Globus pallidus (tissue), 1 donor: ENCODE measurements around the gene UBE2J2.

Experiments used
- DNase-seq: peaks from one replicate; pipeline ENCODE4 v3.0.0-alpha.2; 2015; ENCODE audit warnings: low spot score

UBE2J2 gene

GRCh38 chr1:1309251-1310108, 35.8 kb upstream of the UBE2J2 start:
- DNase-seq, result no peak

GRCh38 chr1:1308756-1309250, 35.1 kb upstream of the UBE2J2 start:
- no peak for DNase-seq

GRCh38 chr1:1307923-1308755, 34.5 kb upstream of the UBE2J2 start, which contains the start of the genes ACAP3 and PUSL1:
Gene ACAP3, minus strand, starts transcription at chr1:1307930. Its CDS starts 115 bp downstream, at chr1:1307815.
Gene PUSL1, plus strand, starts transcription at chr1:1308597. Its CDS starts 47 bp downstream, at chr1:1308644.
- DNase-seq, result peak; percentile 88

DNA sequence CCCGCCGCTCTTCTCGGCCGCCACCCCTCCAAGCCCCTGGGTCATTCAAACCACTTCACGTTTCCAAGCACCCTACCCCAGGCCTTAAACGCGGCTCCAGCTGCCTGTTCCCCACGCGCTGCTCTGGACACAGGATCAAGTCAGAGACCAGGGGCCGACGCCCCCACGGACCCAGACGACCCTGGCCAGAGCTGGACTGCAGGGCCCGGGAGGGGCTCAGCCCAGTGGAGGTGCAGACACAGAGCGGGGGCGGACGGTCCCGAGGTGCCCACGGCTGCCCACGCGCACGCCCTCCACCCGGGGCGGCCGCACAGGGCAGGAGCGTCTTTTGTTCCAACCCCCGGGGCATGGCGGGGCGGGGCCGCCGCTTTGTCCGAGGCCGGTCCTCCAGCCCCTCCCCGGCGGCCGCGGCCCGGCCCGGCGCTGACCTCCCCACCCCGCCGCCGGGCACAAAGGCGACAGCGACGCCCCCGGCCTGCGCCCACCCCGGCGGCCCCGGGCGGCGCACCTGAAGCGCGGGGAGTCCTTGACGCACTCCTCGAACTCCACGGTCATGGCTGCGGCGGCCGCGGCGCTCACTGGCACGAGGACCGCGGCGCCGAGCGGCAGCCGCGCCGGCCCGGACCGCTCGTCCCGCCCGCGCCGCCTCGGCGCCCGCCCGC, 33.7 kb upstream of the UBE2J2 start:
- peak; percentile 39 for DNase-seq

DNA sequence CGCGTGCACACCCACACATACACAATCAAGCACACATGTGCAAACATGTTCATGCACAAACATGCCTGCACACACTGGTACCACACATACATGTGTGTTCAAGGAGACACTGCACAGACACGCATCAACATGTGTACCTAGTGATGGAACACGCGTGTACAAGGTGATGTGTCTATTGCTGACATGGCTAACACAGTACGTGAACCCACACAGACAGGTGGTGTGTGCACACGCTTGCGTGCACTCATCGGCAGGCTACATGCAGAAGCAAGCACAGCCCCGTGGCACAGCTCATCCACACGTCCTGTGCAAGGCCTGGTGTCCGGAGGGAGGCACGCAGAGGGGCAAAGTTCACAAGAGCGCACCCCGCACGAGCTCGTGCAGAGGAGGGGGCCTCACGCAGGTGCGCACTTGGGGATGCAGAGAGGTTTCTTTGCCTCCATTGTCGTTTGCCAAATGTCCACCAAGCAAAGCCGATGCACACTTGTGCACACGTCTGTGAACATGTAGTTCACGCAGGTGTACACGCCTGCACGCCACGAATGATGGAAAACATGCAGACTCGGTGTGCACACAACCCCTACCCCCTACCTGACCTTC, 33.1 kb upstream of the UBE2J2 start:
- DNase-seq, result no peak

DNA sequence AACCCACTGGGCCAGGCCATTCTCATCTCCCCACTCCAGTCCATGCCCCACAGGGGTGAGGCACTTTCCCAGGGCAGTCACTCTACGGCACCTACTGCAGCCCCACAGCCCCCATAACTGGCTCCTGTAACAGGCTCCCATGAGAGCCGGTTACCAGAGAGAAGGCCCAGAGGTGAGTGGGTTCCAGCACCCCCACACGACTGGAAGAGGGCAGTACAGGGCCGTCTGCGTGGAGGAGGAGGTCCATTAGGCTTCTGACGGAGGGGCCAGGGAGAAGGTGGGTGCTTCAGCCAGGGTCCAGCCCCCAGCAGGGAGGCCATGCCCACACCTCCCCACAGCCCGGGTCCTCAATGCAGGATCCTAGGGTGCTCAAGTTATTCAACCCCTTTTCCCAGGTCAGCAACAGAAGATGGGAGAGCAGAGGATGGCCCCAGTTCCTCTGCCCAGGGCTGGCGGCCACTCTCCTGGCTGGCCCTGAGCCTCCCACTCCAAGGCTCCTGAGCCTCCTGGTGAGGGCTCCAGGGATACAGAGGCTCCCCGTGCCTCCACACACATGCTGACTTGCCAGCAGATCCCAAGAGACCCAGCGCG, 32.5 kb upstream of the UBE2J2 start:
- DNase-seq, result no peak

GRCh38 chr1:1305300-1306069, 31.8 kb upstream of the UBE2J2 start:
- peak; percentile 56 for DNase-seq

- DNase-seq, result peak; percentile 96
Observed at GRCh38 chr1:1304331-1305299, 31.0 kb upstream of the UBE2J2 start.

DNA sequence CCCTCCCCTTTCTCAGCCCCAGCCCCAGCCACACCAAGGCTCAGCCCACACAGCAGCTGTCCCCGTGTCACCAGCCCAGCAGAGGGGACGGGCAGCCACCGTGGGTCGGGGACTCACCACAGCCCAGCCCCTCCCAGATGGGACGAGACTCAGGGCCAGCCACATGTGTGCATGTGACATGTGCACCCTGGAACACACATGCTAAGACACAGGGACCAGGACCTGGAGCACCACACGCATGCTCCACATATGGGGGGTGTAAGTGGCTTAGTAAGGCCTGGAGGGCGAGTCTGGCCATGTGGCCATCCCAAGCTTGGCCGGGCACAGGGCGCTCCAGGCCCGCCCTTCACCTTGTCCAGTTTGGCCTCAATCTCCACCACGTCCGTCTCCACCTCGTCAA, 30.1 kb upstream of the UBE2J2 start:
- DNase-seq, result no peak

- DNase-seq, result no peak
Observed at GRCh38 chr1:1302951-1303509, 29.4 kb upstream of the UBE2J2 start.

DNA sequence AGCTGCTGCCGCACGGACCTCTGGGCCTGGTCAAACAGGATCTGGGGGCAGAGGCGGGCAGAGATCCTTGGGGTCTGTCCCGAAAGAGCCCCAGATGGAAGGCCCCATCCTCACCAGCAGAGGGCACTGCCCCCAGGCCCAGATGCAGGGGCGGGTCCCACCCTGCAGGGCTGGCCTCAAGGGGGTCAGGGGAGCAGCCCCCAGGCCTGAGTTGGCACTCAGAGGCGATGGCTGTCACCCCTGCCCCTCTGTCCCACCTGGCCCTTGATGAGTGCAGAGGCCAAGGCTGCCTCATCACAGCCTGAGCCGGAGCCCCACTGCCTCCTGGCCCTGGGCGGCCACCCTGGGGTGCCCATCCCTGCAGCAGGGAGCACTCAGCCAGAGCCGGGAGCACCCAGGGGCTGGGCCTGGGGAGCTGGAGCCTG, 28.4 kb upstream of the UBE2J2 start:
- no peak for DNase-seq

DNA sequence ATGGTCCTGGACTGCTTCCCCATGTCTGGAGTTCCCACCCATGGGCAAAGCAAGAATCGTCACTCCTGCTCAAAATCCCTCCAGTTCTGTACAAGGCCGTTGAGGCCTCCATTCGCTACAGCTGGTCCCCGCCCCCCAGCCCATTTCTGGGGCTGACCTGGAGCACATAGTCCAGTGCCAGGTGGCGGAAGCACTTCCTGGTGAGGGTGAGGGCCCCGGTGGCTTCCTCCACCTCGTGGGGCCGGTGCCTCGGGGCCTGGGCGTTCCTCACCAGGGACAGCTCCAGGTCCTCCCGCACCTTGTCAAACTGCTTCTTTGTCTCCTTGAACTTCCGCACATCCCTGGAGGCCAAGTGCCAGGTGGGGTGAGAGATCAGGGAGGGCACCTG, 26.7 kb upstream of the UBE2J2 start:
- DNase-seq, result no peak

DNA sequence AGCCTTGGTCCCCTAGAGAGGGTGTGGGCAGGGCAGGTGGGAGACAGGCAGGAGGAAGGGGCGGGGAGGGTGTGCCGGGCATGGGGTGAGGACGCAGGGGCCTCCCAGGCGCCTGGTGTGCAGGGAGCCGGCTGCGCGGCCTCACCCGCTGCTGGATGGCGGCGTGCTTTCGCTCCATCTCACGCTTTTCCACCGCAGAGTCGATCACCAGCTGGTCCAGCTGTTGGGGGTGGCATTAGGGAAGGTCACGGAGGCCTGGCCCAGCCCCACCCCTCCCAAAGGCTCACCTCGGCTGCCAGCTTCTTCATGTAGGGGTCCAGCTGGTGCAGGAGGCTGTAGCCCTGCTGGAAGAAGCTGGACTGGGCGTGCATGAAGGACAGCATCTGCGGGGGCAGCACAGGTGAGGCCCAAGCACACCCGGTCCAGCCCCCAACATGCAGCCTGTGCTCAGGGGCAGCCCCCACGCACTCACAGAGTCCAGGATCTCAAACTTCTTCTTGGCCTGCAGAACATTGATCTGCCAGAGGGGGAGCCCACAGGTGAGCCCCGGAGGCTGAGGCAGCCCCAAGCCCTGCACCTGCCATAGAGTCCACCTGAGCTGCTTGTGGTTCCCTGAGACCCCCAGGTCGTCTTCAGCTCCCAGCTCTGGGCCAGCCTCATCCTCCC, 26.2 kb upstream of the UBE2J2 start:
- DNase-seq, result no peak

- peak; percentile 98 for DNase-seq
Observed at GRCh38 chr1:1298861-1299685, 25.4 kb upstream of the UBE2J2 start.

- DNase-seq, result no peak
Observed at GRCh38 chr1:1297802-1298424, 24.3 kb upstream of the UBE2J2 start.

DNA sequence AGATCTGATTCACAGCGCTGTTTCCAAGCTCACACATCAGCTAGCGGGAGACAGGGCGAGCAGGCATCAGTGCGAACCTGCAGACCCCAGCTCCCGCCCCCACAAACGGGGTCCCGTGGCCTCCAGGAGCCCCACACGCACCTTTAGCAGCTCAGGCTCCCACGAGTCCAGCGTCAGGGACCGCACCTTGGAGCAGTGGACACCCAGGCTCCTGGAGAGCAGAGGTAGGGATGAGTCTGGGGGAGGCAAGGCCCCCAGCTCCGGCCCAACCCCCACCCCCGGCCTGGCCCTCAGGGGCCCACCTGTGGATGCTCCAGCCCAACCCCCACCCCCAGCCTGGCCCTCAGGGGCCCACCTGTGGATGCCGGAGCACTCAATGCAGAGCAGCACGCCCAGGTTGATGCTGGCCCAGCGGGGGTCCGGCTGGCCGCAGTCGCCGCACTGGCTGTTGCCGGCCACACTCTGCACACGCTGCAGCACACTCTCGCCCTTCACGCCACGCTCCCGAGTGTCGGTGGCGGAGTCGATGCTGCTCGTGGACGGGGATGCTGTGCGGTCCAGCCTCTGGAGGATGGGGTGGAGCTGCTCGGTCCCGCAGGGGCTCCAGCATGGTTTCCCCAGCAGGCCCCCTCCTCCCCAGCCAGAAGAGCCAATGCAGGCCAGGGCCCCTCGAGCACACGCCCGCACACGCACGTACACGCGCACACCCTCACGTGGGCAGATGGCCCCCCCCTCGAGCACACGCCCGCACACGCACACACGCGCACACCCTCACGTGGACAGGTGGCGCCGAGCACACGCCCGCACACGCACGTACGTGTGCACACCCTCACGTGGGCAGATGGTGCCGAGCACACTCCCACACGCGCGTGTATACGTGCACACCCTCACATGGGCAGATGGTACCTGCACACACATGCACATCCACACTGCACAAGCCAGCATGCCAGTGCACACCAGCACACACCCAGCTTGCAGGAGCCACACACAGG, 22.7 kb upstream of the UBE2J2 start:
- DNase-seq, result no peak
